ENCODE results near the gene RTBDN.
"Not testable (repeated sequence)": the region's sequence is repeated elsewhere in the genome, so short reads cannot be mapped to it uniquely, and the experiment has no call there.

The RTBDN gene

DNA sequence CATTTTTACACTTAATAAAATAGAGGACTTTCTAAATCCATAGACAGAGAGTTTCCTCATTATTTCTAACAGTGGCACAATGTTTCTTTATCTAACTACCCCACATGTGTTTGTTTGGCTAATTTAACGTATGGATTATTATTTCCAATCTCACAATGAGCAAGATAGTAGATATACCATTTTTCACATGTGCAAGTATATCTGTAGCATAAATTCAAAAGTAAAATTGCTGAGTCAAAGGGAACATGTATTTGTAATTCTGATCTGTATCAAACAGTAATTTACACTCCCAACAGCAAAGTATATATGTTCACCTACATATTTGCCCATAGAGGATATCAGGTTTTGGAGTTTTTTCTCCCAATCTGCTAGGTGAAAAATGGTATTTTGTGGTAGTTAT, 22.3 kb upstream of the RTBDN start:
- DNase-seq (ENCODE audit: low read depth): no peak

DNA sequence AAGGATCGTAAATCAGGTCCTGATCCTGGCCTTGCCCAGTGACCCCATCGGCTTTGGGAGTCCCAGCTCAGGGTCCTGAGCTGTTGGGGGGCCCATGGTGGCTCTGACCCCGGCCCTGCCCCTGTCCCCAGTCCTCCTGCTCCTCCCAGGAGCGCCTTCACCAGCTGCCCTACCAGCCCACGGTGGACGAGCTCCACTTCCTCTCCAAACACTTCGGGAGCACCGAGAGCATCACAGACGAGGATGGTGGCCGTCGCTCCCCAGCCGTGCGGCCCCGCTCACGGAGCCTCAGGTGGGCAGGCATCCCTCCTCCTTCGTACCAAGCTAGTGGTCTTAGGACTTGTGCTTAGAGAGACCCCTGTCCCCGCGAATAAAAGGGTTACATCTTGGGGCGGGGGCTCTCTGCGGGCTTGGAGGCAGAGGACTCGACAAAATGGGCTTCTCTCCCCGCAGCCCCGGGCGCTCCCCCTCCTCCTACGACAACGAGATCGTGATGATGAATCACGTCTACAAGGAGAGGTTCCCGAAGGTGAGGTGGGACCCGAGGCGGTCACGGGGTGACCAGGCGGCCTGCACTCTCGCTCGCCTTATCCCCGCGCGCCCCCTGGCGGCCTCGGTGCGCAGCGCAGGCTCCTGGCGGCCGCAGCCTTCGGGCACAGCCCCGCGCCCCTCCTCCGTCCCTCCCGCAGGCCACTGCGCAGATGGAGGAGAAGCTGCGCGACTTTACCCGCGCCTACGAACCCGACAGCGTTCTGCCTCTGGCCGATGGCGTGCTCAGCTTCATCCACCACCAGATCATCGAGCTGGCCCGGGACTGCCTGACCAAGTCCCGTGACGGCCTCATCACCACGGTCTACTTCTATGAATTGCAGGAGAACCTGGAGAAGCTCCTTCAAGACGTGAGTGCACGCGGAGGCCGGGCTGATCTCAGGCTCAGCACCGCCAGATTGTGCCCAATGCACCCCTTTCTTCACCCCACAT, 13.1 kb upstream of the RTBDN start:
- peak; percentile 72 for DNase-seq (ENCODE audit: low read depth)

DNA sequence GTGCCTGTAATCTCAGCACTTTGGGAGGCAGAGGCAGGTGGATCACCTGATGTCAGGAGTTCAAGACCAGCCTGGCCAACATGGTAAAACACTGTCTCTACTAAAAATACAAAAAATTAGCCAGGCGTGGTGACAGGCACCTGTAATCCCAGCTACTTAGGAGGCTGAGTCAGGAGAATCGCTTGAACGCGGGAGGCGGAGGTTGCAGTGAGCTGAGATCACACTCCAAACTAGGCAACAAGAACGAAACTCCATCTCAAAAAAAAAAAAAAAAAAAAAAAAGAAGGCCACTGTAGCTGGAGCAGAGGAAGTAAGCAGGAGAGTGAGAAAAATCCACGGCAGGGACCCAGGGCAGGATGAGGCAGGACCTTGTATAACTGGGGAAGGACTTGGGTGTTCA, 12.2 kb upstream of the RTBDN start:
- not testable (repeated sequence) for DNase-seq (ENCODE audit: low read depth)

DNA sequence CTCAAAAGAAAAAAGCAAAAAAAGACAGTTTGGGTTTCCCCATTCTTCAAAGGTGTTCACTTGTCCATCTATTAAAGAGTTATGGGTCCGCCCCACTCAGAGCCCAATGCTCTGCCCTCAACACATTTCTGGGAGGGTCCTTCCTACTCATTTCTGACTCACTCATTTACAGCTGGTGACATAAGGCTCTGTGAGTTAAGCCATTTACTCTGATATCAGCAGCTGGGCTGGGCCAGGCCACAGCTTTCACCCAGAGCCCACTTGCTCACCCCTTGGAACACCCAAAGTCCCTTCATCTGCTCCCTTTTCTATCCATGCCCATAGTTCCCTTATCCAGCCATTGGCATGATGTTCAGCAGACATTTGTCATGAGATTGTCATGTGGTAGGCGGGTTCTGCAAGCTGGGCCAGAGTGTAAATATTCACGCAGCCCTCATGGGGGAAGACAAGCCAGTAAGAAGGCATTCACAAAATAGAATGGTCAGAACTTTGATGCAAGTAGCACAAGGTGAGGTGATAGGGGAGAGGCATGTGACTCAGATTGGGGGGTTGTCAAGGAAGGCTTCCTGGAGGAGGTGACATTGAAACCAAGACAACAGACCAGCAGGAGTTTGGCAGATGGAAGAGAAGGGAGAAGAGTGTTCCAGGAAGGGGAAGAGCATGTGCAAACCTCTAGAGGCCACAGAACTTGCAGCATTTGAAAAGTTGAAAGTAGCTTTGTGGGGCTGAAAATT, 9.8 kb upstream of the RTBDN start:
- DNase-seq (ENCODE audit: low read depth): no peak

DNA sequence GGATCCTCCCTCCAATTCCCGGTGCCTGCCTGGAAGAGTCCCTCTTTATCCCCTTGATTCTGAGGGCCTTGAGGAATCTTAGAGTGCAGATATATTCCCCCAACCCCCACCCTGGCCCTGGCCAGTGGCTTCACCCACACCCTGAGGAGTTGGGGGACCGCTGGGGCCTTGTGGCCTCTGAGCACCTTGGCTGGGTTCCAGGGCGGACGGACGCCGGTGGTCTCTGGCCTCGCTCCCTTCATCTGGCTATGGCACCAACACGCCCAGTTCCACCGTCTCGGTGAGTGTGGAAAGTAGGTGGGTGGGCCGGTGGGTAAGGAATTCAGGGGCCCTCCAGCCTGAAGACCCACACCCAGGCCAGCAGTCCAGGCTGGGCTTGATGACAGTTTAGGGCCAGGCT, 8.9 kb upstream of the RTBDN start:
- DNase-seq (ENCODE audit: low read depth): no peak

DNA sequence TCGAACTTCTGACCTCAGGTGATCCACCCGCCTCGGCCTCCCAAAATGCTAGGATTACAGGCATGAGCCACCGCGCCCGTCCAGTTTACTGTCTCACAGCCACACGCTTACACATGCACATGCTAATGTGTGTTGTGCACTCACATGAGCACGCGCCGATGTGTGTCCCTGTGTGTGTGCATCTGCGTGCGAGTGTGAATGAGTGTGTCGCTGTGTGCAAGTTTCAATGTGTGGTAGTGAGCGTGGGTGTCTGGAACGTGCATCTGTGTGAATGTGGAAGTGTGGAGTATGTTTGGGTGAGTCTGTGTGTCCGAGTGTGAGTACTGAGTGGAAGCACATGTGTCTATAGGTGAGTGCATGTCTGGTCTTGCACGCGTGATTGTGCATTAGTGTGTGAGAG, 8.1 kb upstream of the RTBDN start:
- DNase-seq (ENCODE audit: low read depth): no peak

DNA sequence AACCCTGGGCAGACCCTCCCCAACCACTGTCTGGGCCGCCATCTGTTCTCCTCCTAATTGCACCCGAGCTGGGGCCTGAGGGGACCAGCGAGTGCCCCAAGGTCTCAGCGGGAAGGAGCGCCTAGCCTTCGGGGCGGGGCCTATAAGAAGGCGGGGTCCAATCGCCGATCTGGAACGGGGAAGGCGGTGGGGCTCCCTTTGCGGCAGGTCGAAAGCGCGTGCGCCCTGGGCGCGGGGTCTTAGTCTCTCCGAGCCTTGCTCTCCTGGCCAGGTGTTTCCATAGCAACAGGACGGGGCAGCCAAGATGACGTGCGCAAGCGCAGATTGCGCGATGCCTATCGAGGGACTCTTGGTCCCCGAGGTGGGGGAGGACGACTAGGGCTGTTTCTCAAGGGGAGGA, 6.7 kb upstream of the RTBDN start:
- no peak for DNase-seq (ENCODE audit: low read depth)

DNA sequence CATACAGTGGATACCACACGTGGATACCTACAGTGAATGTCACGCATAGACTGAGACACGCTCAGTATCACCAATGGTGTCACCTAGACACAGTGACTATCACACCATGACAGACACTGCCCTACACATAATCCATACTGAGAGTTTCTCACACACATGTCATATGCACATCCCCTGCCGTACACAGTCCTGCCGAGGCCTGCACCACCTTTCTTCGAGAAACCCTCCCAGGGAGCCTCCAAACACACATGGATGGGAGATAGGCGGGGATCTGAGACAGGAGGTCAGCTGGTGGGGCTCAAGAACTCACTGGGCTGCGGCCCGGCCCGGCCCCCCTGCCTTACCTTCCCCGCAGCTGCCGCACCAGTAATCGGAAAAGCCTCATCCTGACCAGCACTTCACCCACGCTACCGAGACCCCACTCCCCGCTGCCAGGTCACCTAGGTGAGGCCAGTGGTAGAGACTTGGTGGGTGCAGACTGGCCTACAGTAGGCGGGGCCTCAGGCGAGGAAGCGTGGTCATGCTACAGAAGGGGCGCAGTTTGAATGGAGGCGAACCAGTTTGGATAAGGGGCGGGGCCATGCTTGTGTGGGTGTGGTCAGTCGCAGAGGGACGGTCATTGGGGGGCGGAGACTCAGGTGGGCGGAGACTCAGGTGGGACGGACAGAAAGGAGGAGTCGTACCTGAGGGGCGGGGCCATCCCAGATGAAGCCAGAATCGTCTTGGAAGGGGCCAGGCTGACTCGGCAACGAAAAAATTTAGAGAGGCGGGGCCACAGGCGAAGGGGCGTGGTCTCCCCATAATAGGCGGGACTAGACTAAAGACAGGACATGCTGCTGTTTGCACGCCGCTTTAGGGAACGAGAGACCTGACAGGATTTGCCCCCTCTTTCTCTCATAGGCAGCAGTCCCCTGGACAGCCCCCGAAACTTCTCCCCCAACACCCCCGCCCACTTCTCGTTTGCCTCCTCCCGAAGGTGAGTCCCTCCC, 6.0 kb upstream of the RTBDN start:
- DNase-seq (ENCODE audit: low read depth): no peak

DNA sequence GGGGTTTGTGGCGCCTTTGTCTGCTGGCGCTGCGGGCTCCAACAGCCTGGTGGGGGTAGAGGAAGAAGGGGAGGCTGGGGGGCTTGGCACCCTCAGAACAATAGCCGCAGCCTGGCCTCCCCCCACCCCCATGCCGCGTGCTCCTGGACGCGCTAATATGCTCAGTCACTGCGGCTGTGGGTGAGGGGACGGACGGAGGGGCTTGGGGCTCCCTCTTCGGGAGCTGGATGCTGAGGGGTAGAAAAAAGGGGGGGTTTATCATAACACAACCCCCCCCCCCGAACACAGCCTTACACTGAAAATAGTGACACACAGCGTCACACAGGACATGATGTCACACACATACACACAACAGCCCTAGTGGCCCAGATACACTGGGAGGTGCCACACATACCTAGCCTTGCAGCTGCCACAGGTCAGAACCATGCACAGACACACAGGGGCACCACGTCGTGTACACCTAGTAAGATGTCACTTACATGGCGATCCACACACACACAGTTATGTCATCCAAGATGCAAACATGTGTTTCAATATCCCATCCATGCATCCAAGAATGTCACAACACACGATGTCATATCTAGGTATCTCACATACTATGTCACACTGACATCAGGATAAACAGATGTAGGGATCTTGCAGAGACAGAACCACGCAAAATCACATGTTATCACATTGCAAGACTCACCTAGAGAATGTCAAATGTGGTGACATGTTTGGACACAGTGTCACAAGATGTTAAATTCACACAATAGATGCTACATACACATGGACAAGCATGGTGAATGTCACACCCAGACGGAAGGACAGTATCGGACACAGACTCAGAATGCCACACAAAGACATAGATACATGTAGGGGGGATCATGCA, 4.7 kb upstream of the RTBDN start:
- no peak for DNase-seq (ENCODE audit: low read depth)

DNA sequence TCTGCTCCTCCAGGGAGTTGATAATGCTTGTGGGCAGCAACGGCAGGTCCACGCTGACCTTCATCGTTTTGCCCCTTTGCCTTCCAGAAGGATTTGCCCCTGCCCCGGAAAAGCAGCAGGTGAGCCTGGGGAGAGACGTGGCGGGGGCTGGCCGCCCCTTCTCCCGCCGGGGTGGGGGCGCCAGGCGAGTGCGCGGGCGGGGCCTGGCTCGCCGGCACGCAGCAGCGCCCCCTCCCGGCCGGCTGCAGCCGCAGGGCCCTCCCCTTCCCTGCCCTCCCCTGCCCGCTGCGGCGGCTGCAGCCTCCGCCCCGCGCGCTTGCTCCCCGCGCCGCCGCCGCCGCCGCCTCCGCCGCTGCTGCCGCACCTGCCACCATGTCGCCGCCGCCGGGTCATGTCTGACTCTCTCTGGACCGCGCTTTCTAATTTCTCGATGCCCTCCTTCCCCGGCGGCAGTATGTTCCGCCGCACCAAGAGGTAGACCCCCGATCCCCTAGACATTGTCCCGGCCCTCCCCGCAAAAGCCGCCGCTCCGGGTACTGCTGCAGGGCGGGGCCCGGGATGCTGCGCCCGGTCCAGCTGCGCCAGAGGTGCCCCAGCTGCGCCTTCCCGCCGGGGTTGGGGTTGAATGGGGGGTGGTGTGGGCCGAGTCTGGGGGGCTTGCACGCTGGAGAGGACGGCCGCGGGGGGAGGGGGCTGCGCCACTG, 4.0 kb upstream of the RTBDN start, which contains the start of gene MAST1:
TSS of gene MAST1 (plus strand) at position 334 of the 704 bp plus-strand sequence. CDS start at position 392, 58 bp downstream.
- no peak for DNase-seq (ENCODE audit: low read depth)

DNA sequence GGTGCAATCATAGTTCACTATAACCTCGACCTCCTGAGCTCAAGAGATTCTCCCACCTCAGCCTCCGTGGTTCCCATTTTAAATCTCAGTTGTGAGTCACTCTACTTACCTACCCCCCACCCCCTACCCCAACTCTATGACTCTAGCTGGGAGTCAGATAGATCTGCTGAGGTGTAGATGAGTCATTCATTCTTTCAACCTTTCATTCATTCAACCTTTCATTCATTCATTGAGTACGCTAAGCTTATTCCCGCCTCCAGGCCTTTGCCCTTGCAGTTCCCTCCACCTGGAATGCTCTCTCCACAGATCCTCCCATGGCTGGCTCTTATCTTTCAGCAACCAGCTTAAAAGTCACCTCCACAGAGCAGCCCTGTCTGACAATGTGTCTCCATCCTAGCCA, 2.8 kb upstream of the RTBDN start:
- no peak for DNase-seq (ENCODE audit: low read depth)

DNA sequence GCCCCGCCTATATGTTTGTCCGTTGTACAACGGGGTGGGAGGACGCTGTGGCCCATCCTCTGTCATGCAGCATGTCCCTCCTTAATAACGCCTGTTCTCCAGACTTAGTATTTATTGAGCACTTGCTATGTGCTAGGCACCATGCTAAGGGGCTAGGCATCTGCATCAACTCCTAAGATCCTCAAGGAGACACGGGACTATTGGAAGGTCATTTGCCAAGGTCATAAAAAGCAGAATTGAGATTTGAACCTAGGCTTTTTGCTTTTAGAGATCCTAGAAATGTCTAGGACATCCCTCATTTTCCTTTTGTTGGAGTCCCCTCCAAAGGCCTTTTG, 2.1 kb upstream of the RTBDN start:
- DNase-seq (ENCODE audit: low read depth): no peak

DNA sequence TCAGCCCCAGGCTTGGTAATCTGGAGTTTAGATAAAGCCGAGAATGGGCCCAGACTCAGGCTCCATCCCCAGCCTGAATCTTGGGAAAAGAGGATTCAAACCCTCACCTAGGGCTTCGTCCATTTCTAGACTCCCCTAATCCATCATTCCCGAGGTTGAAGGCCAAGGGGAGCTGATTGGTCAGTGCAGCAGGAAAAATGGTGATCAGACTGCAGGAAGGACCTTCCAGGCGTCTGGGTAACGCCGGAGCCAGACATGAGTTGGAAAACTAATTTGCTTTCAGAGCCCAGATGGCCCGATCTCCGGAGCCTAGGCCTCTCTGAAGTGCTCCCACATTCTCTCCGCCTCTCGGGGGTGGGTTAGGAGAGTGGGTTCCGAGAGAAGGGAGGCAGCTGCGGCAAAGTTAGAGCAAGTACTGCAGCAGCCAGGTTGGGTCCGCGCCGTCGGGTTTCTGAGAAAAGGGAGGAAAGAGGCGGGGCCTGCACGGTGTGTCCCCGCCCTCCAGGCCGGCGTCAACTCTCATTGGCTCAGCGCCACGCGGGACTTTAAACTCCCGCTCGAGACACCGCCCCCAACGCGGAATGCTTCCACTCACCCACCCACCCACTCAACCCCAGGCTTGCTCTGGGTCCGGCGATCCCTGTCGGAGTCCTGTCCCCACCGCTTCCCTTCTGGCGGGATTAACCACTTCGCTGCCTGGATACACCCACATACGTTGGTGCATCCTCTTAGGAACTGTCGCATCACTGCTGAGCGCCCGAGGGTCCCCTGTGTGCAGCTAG, 788 bp upstream of the RTBDN start:
- DNase-seq (ENCODE audit: low read depth): no peak

DNA sequence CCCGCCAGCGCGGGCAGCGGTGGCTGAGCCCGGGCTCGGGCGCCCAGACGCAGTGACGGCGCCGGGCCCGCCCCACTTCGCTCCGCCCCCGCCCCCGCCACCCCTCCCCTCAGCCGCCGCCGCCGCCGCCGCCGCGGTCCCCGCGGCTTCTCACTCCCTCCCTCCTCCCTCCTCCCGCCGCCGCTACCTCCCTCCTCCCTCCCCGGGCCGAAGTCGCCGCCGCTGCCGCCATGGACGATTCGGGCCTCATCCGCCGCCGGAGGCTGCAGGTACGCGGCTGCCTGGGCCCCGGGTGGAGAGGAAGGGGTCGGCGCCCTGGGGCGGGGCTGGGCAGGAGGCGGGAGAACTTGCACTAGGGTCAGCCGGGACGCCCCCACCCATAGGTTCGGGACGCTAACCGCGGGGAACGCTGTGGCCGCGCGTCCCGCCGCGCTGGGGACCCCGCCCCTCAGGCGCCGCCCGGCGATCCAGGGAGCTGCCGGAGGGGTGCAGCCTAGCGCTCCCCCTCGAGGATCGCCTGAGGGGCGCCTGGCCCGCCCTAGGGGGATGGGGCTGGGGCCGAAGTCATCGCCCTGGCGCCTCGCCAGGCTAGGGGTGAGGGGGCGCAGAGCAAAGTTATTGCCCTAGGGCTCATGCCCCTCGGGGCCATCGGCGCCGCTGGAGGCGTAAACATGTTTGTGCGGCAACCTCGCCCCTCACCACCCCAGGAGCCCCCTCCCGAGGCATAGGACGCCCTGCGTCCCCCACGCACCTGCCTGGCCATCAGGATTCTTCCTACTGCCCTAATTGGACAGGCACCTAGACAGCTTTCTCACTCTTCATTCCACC, 427 bp downstream of the RTBDN start:
- peak; percentile 26 for DNase-seq (ENCODE audit: low read depth)

DNA sequence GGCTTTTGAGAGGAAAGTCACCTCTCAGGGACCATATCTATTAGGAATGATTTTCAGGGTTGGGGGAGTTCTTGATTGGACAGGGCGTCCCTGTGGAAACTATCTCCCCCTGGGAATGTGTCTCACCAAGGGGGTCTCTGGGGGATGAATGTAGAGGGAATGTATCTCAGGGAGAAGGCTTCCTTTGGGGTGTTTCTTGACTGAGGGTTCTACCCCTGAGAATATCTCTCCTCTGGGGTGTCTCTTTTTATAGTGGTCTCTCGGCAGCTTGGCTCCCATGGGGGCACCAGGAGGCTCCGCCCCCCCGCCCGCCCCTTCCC, 1.0 kb downstream of the RTBDN start:
- DNase-seq (ENCODE audit: low read depth): no peak

DNA sequence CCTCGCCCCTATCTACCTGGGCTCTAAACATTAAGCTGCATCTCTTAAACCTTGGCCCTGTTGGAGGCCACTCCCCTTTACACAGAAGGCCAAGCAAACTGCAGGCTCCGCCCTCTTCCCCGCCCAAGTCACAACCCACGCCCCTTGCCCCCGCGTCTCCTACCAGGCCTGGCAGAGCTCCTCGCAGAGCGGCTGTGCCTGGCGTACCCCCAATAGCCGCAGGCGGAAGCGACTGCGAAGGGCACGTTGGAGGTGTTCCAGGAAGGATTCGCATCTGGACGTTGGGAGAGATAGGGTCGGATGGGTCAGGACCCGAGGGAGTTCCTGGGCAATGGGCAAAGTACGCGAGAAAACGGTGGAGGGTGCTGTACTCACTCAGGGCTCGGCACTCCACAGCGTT, 5.9 kb downstream of the RTBDN start:
- DNase-seq (ENCODE audit: low read depth): no peak

DNA sequence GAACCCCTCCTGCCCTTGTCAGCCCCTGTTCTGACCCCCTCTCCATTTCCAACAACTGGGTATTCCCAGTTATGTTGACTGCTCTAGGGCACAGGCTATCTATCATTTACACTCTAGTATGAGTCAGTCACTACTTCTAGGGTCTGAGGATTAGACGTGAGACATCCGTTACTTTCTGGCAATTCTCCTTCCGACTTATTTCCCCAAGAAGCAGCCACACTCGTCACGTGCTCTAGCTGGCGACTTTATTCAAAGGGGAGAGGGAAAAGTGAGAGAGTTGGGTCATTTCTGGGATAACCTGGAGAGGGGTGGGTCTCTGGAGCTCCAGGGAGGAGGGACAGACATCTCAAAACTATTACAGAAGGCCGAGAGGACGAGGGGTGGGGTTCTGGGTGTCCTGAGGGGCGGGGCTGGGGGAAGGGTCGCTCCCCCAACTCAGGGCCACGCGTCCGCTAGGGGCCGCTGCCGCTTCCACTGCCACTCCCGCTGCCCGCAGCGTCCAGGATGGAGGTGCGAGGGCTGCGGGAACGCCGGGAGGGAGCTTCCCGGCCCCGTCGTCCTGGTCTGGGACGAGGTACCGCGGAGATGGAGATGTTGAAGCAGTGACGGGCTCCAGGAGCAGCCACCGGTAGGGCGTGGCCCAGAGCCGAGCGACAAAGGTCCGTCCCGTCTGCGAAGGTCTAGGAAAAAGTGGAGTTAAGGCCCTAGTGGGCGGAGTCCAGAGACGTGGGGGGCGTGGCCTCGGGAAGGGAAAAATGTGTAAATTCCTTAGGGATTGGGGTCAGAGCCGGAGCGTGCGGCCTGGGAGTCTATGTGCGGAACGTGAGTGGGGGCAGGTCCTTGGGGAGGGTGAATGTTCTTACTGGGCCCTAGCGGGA, 8.9 kb downstream of the RTBDN start:
- no peak for DNase-seq (ENCODE audit: low read depth)

DNA sequence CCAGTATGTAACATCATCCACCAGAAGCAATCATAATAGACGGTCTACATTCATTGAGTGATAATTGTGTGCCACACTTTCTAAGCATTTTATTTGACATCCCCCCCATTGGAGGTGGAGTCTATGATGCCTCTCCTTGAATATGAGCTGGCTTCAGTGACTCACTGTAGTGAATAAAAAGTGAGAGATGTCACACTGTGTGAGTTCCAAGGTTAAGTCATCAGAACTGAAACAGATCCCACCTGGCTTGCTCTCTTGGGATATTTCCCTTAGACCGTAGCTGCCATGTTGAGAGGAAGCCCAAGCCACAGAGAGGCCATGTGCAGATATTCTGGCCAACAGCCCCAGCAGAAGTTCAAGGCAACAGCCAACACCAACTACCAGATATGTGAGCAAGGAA, 12.6 kb downstream of the RTBDN start:
- no peak for DNase-seq (ENCODE audit: low read depth)
